Smooth muscle cell (in vitro differentiated cells): ENCODE measurements around the gene C1orf53. TPM values are rescaled to one million over a fixed set of nuclear protein-coding genes. Genes with fewer than 3 reads are reported as not detected.

Source experiments
- polyA plus RNA-seq: library from polyadenylated mRNA; unstranded; fragments of >200 nt; fragmentation: Nextera tagmentation; extraction: Ambion mirVana; gene quantifications from 2 replicates; pipeline ENCODE4 v1.2.1, GENCODE V29; 2016
- total RNA-seq: library from RNA; depleted of rRNA; stranded (reverse); fragments of >200 nt; gene quantifications from 2 replicates; pipeline ENCODE4 v1.2.3, GENCODE V29; 2014

The C1orf53 gene
- total and polyA plus RNA-seq, 2 experiments from 2014 or later, result 3.1 to 4.5 TPM

Other genes with a start within 250 kb of the C1orf53 start
- 22.0 and 43.2 TPM in 2 replicates for gene DENND1B, start 127.2 kb upstream of the C1orf53 start, total RNA-seq
- gene DENND1B, start 127.2 kb upstream of the C1orf53 start, polyA plus RNA-seq, result 7.5 and 8.7 TPM in 2 replicates
- gene LHX9, start 14.7 kb downstream of the C1orf53 start, total RNA-seq, result not detected in 2 replicates
- gene LHX9, start 14.7 kb downstream of the C1orf53 start, polyA plus RNA-seq, result not detected in 2 replicates